Measurements from ENCODE around the gene CIAO3. TPM values are rescaled to one million over a fixed set of nuclear protein-coding genes. Genes with fewer than 3 reads are reported as not detected.

The CIAO3 gene
- polyA plus RNA-seq, 1 experiment, result 14.4 TPM

- ChIA-PET POLR2A (interaction anchor here (0.7 kb wide), 1 partner anchor 69 kb away, joined by 5 read pairs; no protein-coding TSS in a partner anchor), CTCF (interaction anchor here (0.5 to 1.5 kb wide), 2 partner anchors 10 to 43 kb away, joined by 3 read pairs; partner anchors contain the start of gene CIAO3)
- H3K27ac ChIP-seq (ENCODE audit: low read depth, low read length), result no peak overlapping the region
- no peaks in the 10 kb centered on the region for H3K27me3 ChIP-seq (ENCODE audit: control insufficient read depth, insufficient read depth, low read length)
- no peak for TF ChIP-seq CTCF (IDR thresholded peaks at IDR 0.05; ENCODE audit: low read depth, low read length)
- DNase-seq (ENCODE audit: low read depth, low spot score), result no peak
- H3K4me3 ChIP-seq (ENCODE audit: low read depth, low read length), result no peak overlapping the region
- H3K9me3 ChIP-seq (ENCODE audit: control insufficient read depth, insufficient read depth, low read length), result no peaks in the 10 kb centered on the region; the same call in 1 of the 2 replicates
Measured at GRCh38 chr16:783404-784161, 42.8 kb upstream of the CIAO3 start.

- POLR2A ChIA-PET, result no interaction called here
Measured at GRCh38 chr16:782766-783403, 42.1 kb upstream of the CIAO3 start.

GRCh38 chr16:782258-782657 is 41.5 kb upstream of the CIAO3 start:
- CTCF ChIA-PET, result no interaction called here
- no peak for TF ChIP-seq CTCF (IDR thresholded peaks at IDR 0.05; ENCODE audit: low read depth, low read length)
- Histone ChIP-seq H3K27me3 (ENCODE audit: control insufficient read depth, insufficient read depth, low read length) (no peaks in the 10 kb centered on the region), H3K27ac (ENCODE audit: low read depth, low read length) (no peak overlapping the region), H3K9me3 (ENCODE audit: control insufficient read depth, insufficient read depth, low read length) (no peaks in the 10 kb centered on the region; the same call in 1 of the 2 replicates), H3K4me3 (ENCODE audit: low read depth, low read length) (no peak overlapping the region)
- POLR2A ChIA-PET, result no interaction called here
- DNase-seq (ENCODE audit: low read depth, low spot score), result no peak

More at GRCh38 chr16:782766-783403, 42.1 kb upstream of the CIAO3 start:
- no peak overlapping the region for H3K4me3 ChIP-seq (ENCODE audit: low read depth, low read length)
- CTCF ChIA-PET, result interaction anchor here (0.5 kb wide), 1 partner anchor 9 kb away, joined by 3 read pairs; no protein-coding TSS in a partner anchor
- no peaks in the 10 kb centered on the region for H3K27me3 ChIP-seq (ENCODE audit: control insufficient read depth, insufficient read depth, low read length)
- TF ChIP-seq CTCF (IDR thresholded peaks at IDR 0.05; ENCODE audit: low read depth, low read length), result no peak
- H3K27ac ChIP-seq (ENCODE audit: low read depth, low read length), result no peak overlapping the region
- no peak for DNase-seq (ENCODE audit: low read depth, low spot score)
- no peaks in the 10 kb centered on the region; the same call in 1 of the 2 replicates for H3K9me3 ChIP-seq (ENCODE audit: control insufficient read depth, insufficient read depth, low read length)

- Histone ChIP-seq H3K4me3 (ENCODE audit: low read depth, low read length) (no peak overlapping the region), H3K9me3 (ENCODE audit: control insufficient read depth, insufficient read depth, low read length) (no peaks in the 10 kb centered on the region; the same call in 1 of the 2 replicates), H3K27me3 (ENCODE audit: control insufficient read depth, insufficient read depth, low read length) (no peaks in the 10 kb centered on the region), H3K27ac (ENCODE audit: low read depth, low read length) (no peak overlapping the region)
- TF ChIP-seq CTCF (IDR thresholded peaks at IDR 0.05; ENCODE audit: low read depth, low read length), result no peak
- DNase-seq (ENCODE audit: low read depth, low spot score), result no peak
- POLR2A ChIA-PET, result no interaction called here
- CTCF ChIA-PET, result no interaction called here
Measured at GRCh38 chr16:781346-782010, 40.7 kb upstream of the CIAO3 start.
